Astrocyte (in vitro differentiated cells and primary cell): ENCODE measurements around the gene DCUN1D1. TPM values are rescaled to one million over a fixed set of nuclear protein-coding genes. Genes with fewer than 3 reads are reported as not detected.

Source experiments
- DNase-seq: peaks from one replicate; pipeline ENCODE4 v3.0.0-alpha.2; 2010; ENCODE audit warnings: low read depth
- FAIRE-seq: peaks from 2 replicates; lab custom pipeline; 2011; peaks lifted over from hg19 to GRCh38; lab: Jason Lieb, UNC
- H2AFZ ChIP-seq: 2 replicates; pipeline ENCODE4 v1.6.0; 2012; ENCODE audit warnings: low read depth, low read length, inconsistent platforms
- H3K27ac ChIP-seq: 2 replicates; pipeline ENCODE4 v1.5.1; 2011; ENCODE audit warnings: low read depth, low read length, inconsistent platforms
- H3K27me3 ChIP-seq: 2 replicates; pipeline ENCODE4 v1.6.0; 2011; ENCODE audit warnings: low read length, inconsistent platforms; ENCODE audit not compliant: insufficient read depth
- H3K36me3 ChIP-seq: 2 replicates; pipeline ENCODE4 v1.5.1; 2011; ENCODE audit warnings: low read length, inconsistent platforms; ENCODE audit not compliant: insufficient read depth
- H3K4me1 ChIP-seq: 2 replicates; pipeline ENCODE4 v1.5.1; 2011; ENCODE audit warnings: low read length, inconsistent platforms; ENCODE audit not compliant: insufficient read depth
- H3K4me2 ChIP-seq: 2 replicates; pipeline ENCODE4 v1.6.0; 2012; ENCODE audit warnings: low read length, inconsistent platforms
- H3K4me3 ChIP-seq: 2 replicates; pipeline ENCODE4 v1.5.1; 2011; ENCODE audit warnings: low read depth, mild to moderate bottlenecking, low read length, inconsistent platforms; ENCODE audit not compliant: insufficient read depth
- H3K79me2 ChIP-seq: 2 replicates; pipeline ENCODE4 v1.6.0; 2012; ENCODE audit warnings: mild to moderate bottlenecking, low read length, inconsistent platforms; ENCODE audit not compliant: insufficient read depth
- H3K9ac ChIP-seq: 2 replicates; pipeline ENCODE4 v1.6.0; 2012; ENCODE audit warnings: mild to moderate bottlenecking, low read length, inconsistent platforms
- H3K9me3 ChIP-seq: 2 replicates; pipeline ENCODE4 v1.5.1; 2012; ENCODE audit warnings: low read depth, mild to moderate bottlenecking, low read length, inconsistent platforms; ENCODE audit not compliant: insufficient read depth
- H4K20me1 ChIP-seq: 2 replicates; pipeline ENCODE4 v1.6.0; 2012; ENCODE audit warnings: low read length, inconsistent platforms; ENCODE audit not compliant: insufficient read depth
- H3K27ac Mint-ChIP-seq: one replicate; pipeline ENCODE4 v1.8.0; 2021; ENCODE audit warnings: mild to moderate bottlenecking, mixed read lengths; ENCODE audit not compliant: unreplicated experiment
- H3K27me3 Mint-ChIP-seq: one replicate; pipeline ENCODE4 v1.8.0; 2021; ENCODE audit warnings: low read depth, mixed read lengths; ENCODE audit not compliant: unreplicated experiment
- H3K36me3 Mint-ChIP-seq: one replicate; pipeline ENCODE4 v1.8.0; 2021; ENCODE audit warnings: low read depth, mixed read lengths; ENCODE audit not compliant: unreplicated experiment
- H3K4me1 Mint-ChIP-seq: one replicate; pipeline ENCODE4 v1.8.0; 2021; ENCODE audit warnings: low read depth, mixed read lengths; ENCODE audit not compliant: unreplicated experiment
- H3K4me3 Mint-ChIP-seq: one replicate; pipeline ENCODE4 v1.8.0; 2021; ENCODE audit warnings: mild to moderate bottlenecking, moderate library complexity, mixed read lengths; ENCODE audit not compliant: unreplicated experiment
- H3K9me3 Mint-ChIP-seq: one replicate; pipeline ENCODE4 v1.8.0; 2021; ENCODE audit warnings: mild to moderate bottlenecking, mixed read lengths; ENCODE audit not compliant: unreplicated experiment
- EZH2 ChIP-seq: IDR thresholded peaks from 2 replicates; pipeline ENCODE4 v1.6.1; 2012; ENCODE audit warnings: mild to moderate bottlenecking, low read length, inconsistent platforms; ENCODE audit not compliant: insufficient read depth
- total RNA-seq: library from RNA; stranded (reverse); gene quantifications from 2 replicates; pipeline ENCODE4 v1.2.1, GENCODE V29; 2021
- TF ChIP-seq, protein P1 (sequence below): IDR thresholded peaks from 2 replicates; pipeline ENCODE4 v1.5.1; 2011; ENCODE audit warnings: low read depth, mild to moderate bottlenecking, inconsistent platforms, low read length, moderate library complexity; ENCODE audit not compliant: insufficient read depth

DCUN1D1 gene
- total RNA-seq, 1 donor from 2014 or later = 50.2 TPM

DNA sequence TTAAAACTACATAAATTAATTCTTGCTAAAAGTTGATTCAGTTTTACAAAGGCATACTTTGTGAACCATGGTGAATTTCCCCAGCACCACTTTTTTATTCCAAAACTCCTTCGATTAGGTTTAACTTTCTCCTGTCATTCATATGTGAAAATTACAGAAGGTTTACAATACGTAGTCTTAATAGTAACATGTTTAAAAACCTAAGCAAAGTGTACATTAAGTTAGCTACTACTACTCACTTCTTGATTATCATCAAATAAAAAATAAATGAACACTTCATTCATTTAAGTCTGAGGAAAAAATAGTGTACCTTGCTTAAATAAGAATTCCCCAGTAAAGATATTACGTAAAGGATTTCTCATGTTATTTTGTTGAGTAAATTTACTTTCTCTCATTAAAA, 38.6 kb downstream of the DCUN1D1 start:
- no peaks in the 10 kb centered on the region for H3K27me3 Mint-ChIP-seq
- H3K36me3 ChIP-seq = peaks cover 4% of the 10 kb centered on the region
- no peak overlapping the region for H3K4me2 ChIP-seq
- TF ChIP-seq EZH2 = no peak
- TF ChIP-seq, protein P1, sequence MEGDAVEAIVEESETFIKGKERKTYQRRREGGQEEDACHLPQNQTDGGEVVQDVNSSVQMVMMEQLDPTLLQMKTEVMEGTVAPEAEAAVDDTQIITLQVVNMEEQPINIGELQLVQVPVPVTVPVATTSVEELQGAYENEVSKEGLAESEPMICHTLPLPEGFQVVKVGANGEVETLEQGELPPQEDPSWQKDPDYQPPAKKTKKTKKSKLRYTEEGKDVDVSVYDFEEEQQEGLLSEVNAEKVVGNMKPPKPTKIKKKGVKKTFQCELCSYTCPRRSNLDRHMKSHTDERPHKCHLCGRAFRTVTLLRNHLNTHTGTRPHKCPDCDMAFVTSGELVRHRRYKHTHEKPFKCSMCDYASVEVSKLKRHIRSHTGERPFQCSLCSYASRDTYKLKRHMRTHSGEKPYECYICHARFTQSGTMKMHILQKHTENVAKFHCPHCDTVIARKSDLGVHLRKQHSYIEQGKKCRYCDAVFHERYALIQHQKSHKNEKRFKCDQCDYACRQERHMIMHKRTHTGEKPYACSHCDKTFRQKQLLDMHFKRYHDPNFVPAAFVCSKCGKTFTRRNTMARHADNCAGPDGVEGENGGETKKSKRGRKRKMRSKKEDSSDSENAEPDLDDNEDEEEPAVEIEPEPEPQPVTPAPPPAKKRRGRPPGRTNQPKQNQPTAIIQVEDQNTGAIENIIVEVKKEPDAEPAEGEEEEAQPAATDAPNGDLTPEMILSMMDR = no peak
- no peaks in the 10 kb centered on the region for H3K4me1 ChIP-seq
- no peak overlapping the region for H2AFZ ChIP-seq
- H3K27ac Mint-ChIP-seq = no peak overlapping the region
- FAIRE-seq = no peak
- DNase-seq = no peak
- H3K27me3 ChIP-seq = no peaks in the 10 kb centered on the region
- no peak overlapping the region for H3K9ac ChIP-seq
- H3K9me3 ChIP-seq = no peaks in the 10 kb centered on the region
- no peaks in the 10 kb centered on the region for H3K9me3 Mint-ChIP-seq
- H3K36me3 Mint-ChIP-seq = peaks cover 6% of the 10 kb centered on the region
- peaks cover 8% of the 10 kb centered on the region for H3K4me1 Mint-ChIP-seq
- H3K27ac ChIP-seq = no peak overlapping the region
- no peaks in the 10 kb centered on the region for H4K20me1 ChIP-seq
- H3K79me2 ChIP-seq = no peaks in the 10 kb centered on the region
- no peak overlapping the region for H3K4me3 ChIP-seq
- H3K4me3 Mint-ChIP-seq = no peak overlapping the region

DNA sequence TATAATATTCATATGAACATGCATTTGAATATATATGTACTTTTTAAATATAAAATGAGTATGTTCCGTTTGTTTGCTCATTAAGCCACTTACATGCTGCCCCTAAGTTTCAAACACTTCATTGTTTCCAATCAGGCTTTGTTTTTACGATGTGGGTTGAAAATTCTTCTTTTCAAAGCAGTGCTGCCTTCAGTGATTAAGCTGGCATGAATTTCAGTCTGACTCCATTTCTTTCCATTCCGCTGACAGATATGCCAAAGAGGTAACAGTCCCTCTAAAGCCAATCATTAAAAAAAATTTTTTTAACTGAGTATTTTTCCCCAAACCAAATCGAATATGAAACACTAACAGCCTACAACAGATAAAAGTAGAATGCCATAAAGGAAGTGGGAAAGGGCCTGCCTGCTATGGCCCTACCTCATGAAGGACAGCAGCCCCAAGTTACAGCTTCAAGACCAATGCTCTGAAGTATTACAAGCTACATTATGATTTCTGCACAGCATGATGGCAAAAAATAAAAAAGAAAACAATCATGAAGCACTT, 40.0 kb downstream of the DCUN1D1 start:
- Histone ChIP-seq H4K20me1 (no peaks in the 10 kb centered on the region), H3K79me2 (no peaks in the 10 kb centered on the region), H3K36me3 (no peaks in the 10 kb centered on the region), H3K27me3 (no peaks in the 10 kb centered on the region), H3K9ac (no peak overlapping the region), H3K27ac (no peak overlapping the region), H3K4me2 (no peak overlapping the region), H3K4me3 (no peak overlapping the region), H2AFZ (no peak overlapping the region), H3K9me3 (no peaks in the 10 kb centered on the region), H3K4me1 (no peaks in the 10 kb centered on the region)
- H3K4me1 Mint-ChIP-seq = peaks cover 10% of the 10 kb centered on the region
- FAIRE-seq (no peak), DNase-seq (no peak)
- H3K27ac Mint-ChIP-seq = no peak overlapping the region
- H3K36me3 Mint-ChIP-seq = peaks cover 4% of the 10 kb centered on the region
- H3K27me3 Mint-ChIP-seq = no peaks in the 10 kb centered on the region
- no peak for TF ChIP-seq EZH2
- TF ChIP-seq, protein P1 = no peak
- no peaks in the 10 kb centered on the region for H3K9me3 Mint-ChIP-seq
- no peak overlapping the region for H3K4me3 Mint-ChIP-seq

DNA sequence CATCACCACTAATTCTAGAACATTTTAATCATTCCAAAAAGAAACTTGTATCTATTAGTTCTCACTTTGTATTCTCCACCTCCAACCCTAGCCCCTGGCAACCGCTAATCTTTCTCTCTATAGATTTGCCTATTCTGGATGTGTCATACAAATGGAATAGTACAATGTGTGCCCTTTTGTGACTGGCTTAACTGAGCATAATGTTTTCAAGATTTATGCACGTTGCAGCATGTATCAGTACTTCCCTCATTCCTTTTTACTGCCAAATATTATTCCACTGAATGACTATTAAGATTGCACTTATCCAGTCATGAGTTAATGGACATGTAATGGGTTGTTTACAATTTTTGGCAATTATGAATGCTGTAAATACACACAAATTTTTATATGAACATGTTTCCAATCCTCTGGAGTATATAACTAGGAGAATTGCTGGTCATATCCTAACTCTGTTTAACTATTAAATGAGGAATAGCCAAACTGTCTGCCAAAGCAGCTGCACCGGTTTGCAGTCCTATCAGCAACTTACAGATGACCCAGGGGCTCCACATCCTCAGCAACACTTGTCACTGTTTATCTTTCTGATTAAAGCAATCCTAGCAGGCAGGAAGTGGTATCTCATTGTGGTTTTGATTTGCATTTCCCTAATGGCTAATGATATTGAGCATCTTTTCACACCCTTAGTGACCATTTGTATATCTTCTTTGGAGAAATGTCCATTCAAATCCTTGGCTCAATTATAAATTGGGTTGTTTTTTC, 42.9 kb downstream of the DCUN1D1 start:
- Histone ChIP-seq H3K79me2 (no peaks in the 10 kb centered on the region), H3K4me1 (no peaks in the 10 kb centered on the region), H3K27me3 (no peaks in the 10 kb centered on the region), H2AFZ (no peak overlapping the region), H4K20me1 (no peaks in the 10 kb centered on the region), H3K9ac (no peak overlapping the region), H3K36me3 (no peaks in the 10 kb centered on the region), H3K9me3 (no peaks in the 10 kb centered on the region), H3K4me2 (no peak overlapping the region), H3K4me3 (no peak overlapping the region), H3K27ac (no peak overlapping the region)
- DNase-seq (no peak), FAIRE-seq (peak; percentile 34)
- Mint-ChIP-seq H3K4me1 (peaks cover 10% of the 10 kb centered on the region), H3K27me3 (no peaks in the 10 kb centered on the region), H3K36me3 (peaks cover 3% of the 10 kb centered on the region), H3K27ac (no peak overlapping the region), H3K4me3 (no peak overlapping the region), H3K9me3 (peaks cover 2% of the 10 kb centered on the region)
- no peak for TF ChIP-seq EZH2
- TF ChIP-seq, protein P1 = no peak
